22Rv1 (cell line): Measurements from ENCODE around the gene ALPL.

Source experiments
- H3K27ac ChIP-seq: fragments of 450-650 bp; 2 replicates; pipeline ENCODE4 v1.5.1; 2017
- CTCF ChIP-seq: fragments of 450-650 bp; IDR thresholded peaks from 2 replicates; pipeline ENCODE4 v1.5.1; 2017; ENCODE audit warnings: mild to moderate bottlenecking
- ZFX ChIP-seq: fragments of 450-650 bp; IDR thresholded peaks from 2 replicates; pipeline ENCODE4 v1.6.1; 2017; ENCODE audit warnings: antibody characterized with exemption, borderline replicate concordance

ALPL gene

GRCh38 chr1:21570528-21570875 is 61.3 kb downstream of the ALPL start:
- H3K27ac ChIP-seq: no peak overlapping the region
- no peak for TF ChIP-seq ZFX
- no peak for TF ChIP-seq CTCF

- H3K27ac ChIP-seq: no peak overlapping the region
- TF ChIP-seq CTCF (no peak), ZFX (no peak)
These were observed 61.7 kb downstream of the ALPL start for GRCh38 chr1:21570885-21571284.

GRCh38 chr1:21572221-21572620 is 63.0 kb downstream of the ALPL start:
- no peak overlapping the region for H3K27ac ChIP-seq
- TF ChIP-seq CTCF: no peak
- TF ChIP-seq ZFX: no peak

GRCh38 chr1:21572735-21573277 is 63.6 kb downstream of the ALPL start:
- TF ChIP-seq ZFX (no peak), CTCF (no peak)

GRCh38 chr1:21573475-21573874 is 64.3 kb downstream of the ALPL start:
- no peak overlapping the region for H3K27ac ChIP-seq
- TF ChIP-seq ZFX (no peak), CTCF (no peak)

More at GRCh38 chr1:21572735-21573277, 63.6 kb downstream of the ALPL start:
- no peak overlapping the region for H3K27ac ChIP-seq

- TF ChIP-seq CTCF: peak; percentile 86
- TF ChIP-seq ZFX: no peak
These were observed 64.8 kb downstream of the ALPL start for GRCh38 chr1:21573971-21574465.

GRCh38 chr1:21574466-21575151 is 65.4 kb downstream of the ALPL start:
- TF ChIP-seq ZFX: no peak
- no peak for TF ChIP-seq CTCF
- no peak overlapping the region for H3K27ac ChIP-seq

More at GRCh38 chr1:21573971-21574465, 64.8 kb downstream of the ALPL start:
- H3K27ac ChIP-seq: no peak overlapping the region
